Endothelial cell (in vitro differentiated cells): ENCODE data around the gene CAMKK2. TPM values are rescaled to one million over a fixed set of nuclear protein-coding genes. Genes with fewer than 3 reads are reported as not detected.

ENCODE experiments used
- DNase-seq: peaks from one replicate; pipeline ENCODE4 v3.0.0; 2021; ENCODE audit warnings: low spot score
- H3K27ac Mint-ChIP-seq: one replicate; pipeline ENCODE4 v1.8.0; 2021; ENCODE audit warnings: mixed read lengths, inconsistent platforms; ENCODE audit not compliant: unreplicated experiment
- H3K27me3 Mint-ChIP-seq: one replicate; pipeline ENCODE4 v1.8.0; 2021; ENCODE audit warnings: mild to moderate bottlenecking, moderate library complexity, mixed read lengths, inconsistent platforms; ENCODE audit not compliant: unreplicated experiment
- H3K36me3 Mint-ChIP-seq: one replicate; pipeline ENCODE4 v1.8.0; 2021; ENCODE audit warnings: mild to moderate bottlenecking, low read depth, mixed read lengths, inconsistent platforms; ENCODE audit not compliant: unreplicated experiment
- H3K4me1 Mint-ChIP-seq: one replicate; pipeline ENCODE4 v1.8.0; 2021; ENCODE audit warnings: mild to moderate bottlenecking, mixed read lengths, inconsistent platforms; ENCODE audit not compliant: unreplicated experiment
- H3K4me3 Mint-ChIP-seq: one replicate; pipeline ENCODE4 v1.8.0; 2021; ENCODE audit warnings: mild to moderate bottlenecking, mixed read lengths, inconsistent platforms; ENCODE audit not compliant: unreplicated experiment
- H3K9me3 Mint-ChIP-seq: one replicate; pipeline ENCODE4 v1.8.0; 2021; ENCODE audit warnings: mixed read lengths, inconsistent platforms; ENCODE audit not compliant: unreplicated experiment
- CTCF ChIP-seq: fragments of 200-600 bp; sonication (generic); IDR thresholded peaks from one replicate; pipeline ENCODE4 v1.5.0; 2021; ENCODE audit warnings: antibody characterized with exemption; ENCODE audit not compliant: unreplicated experiment
- total RNA-seq: library from RNA; stranded (reverse); fragmentation: NEBNext Ultra II Directional; extraction: Animal tissue kit (Norgen Biotek cat#: 25700); gene quantifications from one replicate; pipeline ENCODE4 v1.2.1, GENCODE V29; 2021; ENCODE audit not compliant: unreplicated experiment

CAMKK2 gene
- total RNA-seq, 1 donor from 2014 or later, result 44.5 TPM

- Mint-ChIP-seq H3K36me3 (peaks cover 64% of the 10 kb centered on the region), H3K4me1 (no peaks in the 10 kb centered on the region), H3K9me3 (no peaks in the 10 kb centered on the region), H3K27me3 (peaks cover 2% of the 10 kb centered on the region), H3K27ac (no peak overlapping the region), H3K4me3 (no peak overlapping the region)
- no peak for TF ChIP-seq CTCF
- no peak for DNase-seq
Observed at GRCh38 chr12:121255433-121255832, 41.1 kb downstream of the CAMKK2 start.

DNA sequence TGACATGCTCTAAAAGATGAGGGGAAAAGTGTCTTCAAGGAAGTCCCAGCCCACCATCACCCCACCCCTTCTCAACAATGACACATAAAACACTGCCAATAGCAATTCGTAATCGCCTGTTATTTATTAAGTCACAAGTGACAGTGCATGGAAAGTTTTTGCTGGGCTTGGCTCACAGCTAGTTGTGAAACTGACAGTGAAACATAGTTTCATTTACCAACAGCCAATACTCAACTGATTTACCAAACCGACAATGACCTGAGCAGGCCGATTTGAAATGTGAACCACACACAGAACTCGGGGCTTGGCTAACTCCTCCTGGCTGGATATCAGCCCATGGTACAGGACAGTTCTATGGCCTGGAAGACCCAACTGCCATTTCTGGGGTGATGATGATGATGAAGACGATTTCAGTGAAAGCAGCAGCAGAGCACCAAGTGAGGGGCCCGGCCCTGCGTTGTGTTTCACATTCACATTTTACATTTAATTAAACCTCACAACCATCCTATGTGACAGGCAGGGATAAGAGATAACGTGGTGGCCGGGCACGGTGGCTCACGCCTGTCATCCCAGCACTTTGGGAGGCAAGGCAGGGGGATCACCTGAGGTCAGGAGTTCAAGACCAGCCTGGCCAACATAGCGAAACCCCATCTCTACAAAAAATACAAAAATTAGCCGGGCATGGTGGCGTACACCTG is 42.7 kb downstream of the CAMKK2 start:
- Mint-ChIP-seq H3K36me3 (peaks cover 58% of the 10 kb centered on the region), H3K4me1 (no peaks in the 10 kb centered on the region), H3K27ac (peak overlapping the region; percentile 36), H3K27me3 (peaks cover 8% of the 10 kb centered on the region), H3K9me3 (no peaks in the 10 kb centered on the region), H3K4me3 (peak overlapping the region; percentile 71)
- no peak for DNase-seq
- TF ChIP-seq CTCF, result no peak

DNA sequence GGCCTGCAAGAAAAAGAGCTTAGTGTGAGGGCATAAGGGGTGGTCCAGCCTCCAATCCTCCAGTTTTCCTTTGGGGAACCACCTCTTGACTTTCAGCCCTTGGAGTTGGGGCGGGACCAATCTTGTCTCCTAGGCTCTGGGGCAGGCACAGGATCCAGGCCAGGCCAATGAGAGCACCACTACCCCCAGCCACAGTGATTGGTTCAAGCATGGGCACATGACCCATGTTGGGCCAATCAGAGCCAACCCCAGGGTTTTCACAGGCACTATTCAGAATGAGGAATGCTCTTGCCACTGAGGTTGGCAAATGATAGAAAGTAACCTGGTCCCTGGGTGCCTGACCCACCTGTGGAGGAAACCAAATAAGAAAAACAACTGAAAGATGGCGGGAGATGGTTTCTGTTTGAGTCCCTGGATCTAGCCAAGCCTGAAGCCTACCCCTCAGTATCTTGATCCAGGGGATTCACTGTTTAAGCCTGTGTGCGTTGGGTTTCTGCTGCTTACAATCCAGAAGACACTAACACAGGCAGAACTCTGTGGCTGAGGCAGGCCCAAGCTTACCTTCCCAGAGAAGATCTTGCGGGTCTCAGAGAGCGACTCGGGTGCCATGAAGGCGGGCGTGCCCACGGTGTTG is 43.7 kb downstream of the CAMKK2 start:
- Mint-ChIP-seq H3K9me3 (no peaks in the 10 kb centered on the region), H3K27me3 (peaks cover 8% of the 10 kb centered on the region), H3K4me3 (no peak overlapping the region), H3K4me1 (no peaks in the 10 kb centered on the region), H3K27ac (no peak overlapping the region), H3K36me3 (peaks cover 53% of the 10 kb centered on the region)
- DNase-seq, result no peak
- TF ChIP-seq CTCF, result no peak

GRCh38 chr12:121251838-121252237 is 44.7 kb downstream of the CAMKK2 start:
- no peak overlapping the region for H3K4me3 Mint-ChIP-seq
- no peak for TF ChIP-seq CTCF
- no peak for DNase-seq
- no peaks in the 10 kb centered on the region for H3K4me1 Mint-ChIP-seq
- H3K36me3 Mint-ChIP-seq, result peaks cover 52% of the 10 kb centered on the region
- no peak overlapping the region for H3K27ac Mint-ChIP-seq
- peaks cover 12% of the 10 kb centered on the region for H3K27me3 Mint-ChIP-seq
- H3K9me3 Mint-ChIP-seq, result no peaks in the 10 kb centered on the region

DNA sequence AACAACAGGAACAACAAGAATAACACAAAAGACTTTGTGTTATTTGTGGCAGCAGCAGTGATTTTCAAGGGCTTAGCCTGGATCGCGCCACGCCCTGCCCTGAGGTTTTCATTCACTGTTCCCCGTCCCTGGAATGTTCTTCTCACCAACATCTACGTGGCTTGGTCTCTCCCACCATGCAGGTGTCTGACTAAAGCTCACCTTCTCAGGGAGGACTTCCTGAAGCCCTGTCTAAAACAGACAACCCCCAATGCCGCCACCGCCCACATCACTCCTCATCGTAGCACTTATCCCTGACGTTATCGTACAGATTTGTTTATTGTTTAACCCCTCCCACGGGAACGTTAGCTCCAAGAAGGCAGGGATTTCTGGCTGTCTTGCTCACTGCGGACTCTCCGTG is 46.1 kb downstream of the CAMKK2 start:
- Mint-ChIP-seq H3K27me3 (peaks cover 12% of the 10 kb centered on the region), H3K27ac (no peak overlapping the region), H3K9me3 (no peaks in the 10 kb centered on the region), H3K4me1 (no peaks in the 10 kb centered on the region), H3K36me3 (peaks cover 40% of the 10 kb centered on the region), H3K4me3 (no peak overlapping the region)
- DNase-seq, result no peak
- TF ChIP-seq CTCF, result no peak
